Ascending aorta (tissue), 2 donors: ENCODE data around the gene TJP3. TPM values are rescaled to one million over a fixed set of nuclear protein-coding genes. Genes with fewer than 3 reads are reported as not detected.

Experiments used
- DNase-seq, 2 donors: peaks; one replicate each; pipeline ENCODE4 v3.0.0-alpha.2; 2019; ENCODE audit warnings: low spot score in 2 of 2
- H3K27ac ChIP-seq, 2 donors: fragments of 200-600 bp; sonication (generic); one replicate each; pipeline ENCODE4 v1.5.1; 2016 to 2017; ENCODE audit warnings: mild to moderate bottlenecking in 1 of 2
- H3K27me3 ChIP-seq: fragments of 200-600 bp; sonication (generic); one replicate; pipeline ENCODE4 v1.5.1; 2017
- H3K36me3 ChIP-seq, 2 donors: fragments of 200-600 bp; sonication (generic); one replicate each; pipeline ENCODE4 v1.5.1; 2016
- H3K4me1 ChIP-seq, 2 donors: fragments of 200-600 bp; sonication (generic); one replicate each; pipeline ENCODE4 v1.5.1; 2016 to 2017; ENCODE audit warnings: mild to moderate bottlenecking in 1 of 2
- H3K4me3 ChIP-seq, 2 donors: fragments of 200-600 bp; sonication (generic); one replicate each; pipeline ENCODE4 v1.5.1; 2016 to 2017; ENCODE audit warnings: mild to moderate bottlenecking in 1 of 2
- H3K9me3 ChIP-seq, 2 donors: fragments of 200-600 bp; sonication (generic); one replicate each; pipeline ENCODE4 v1.5.1; 2016
- intact Hi-C: fragments of 100-400 bp; cut with DNase I; formaldehyde crosslinking; loops from one replicate; pipeline ENCODE4 v1.15.1; 2023
- total RNA-seq: library from RNA; depleted of rRNA; stranded (reverse); fragments of >200 nt; gene quantifications from one replicate; pipeline ENCODE4 v1.1.0, GENCODE V29; 2016
- TF ChIP-seq, protein P1 (sequence below), 3 experiments: fragments of 200-600 bp in 2 of 3; fragments of 450-650 bp in 1 of 3; sonication (generic) in 2 of 3; IDR thresholded peaks; one replicate each; pipeline ENCODE4 v1.5.1; 2016 to 2019; ENCODE audit warnings: antibody characterized with exemption in 3 of 3, mild to moderate bottlenecking in 1 of 3, moderate library complexity in 1 of 3

The TJP3 gene
- total RNA-seq, 1 donor from 2014 or later: 12.6 TPM

DNA sequence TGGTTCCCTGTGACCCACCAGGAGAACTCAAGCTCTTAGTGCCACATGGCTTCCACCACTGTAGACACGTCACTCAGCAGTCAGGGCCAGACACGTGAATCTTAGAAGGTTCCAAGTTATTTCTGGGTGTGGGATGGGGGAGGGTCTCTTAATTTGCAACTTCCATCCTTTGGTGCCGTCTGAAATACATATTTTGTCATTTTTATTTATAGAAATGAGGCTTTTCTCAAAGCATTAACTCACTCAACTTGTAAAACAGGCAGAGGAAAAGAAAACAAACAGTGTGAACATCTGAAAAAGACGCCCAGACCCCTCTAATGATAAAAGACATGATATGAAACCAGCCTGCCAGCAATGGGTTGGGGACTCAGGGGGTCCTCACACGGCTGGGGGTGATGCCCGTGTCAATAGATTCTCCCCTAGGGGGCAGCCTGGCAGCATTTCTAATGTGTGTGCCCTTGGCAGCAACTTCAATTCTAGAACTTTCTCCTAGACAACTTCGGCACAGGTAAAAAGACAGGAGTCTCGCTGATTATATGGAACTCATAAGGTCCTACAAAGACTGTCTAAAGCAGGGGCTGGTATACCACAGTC is 23.3 kb upstream of the TJP3 start:
- no peak overlapping the region for H3K4me3 ChIP-seq
- H3K36me3 ChIP-seq: peaks cover 0 to 8% of the 10 kb centered on the region in 2 donors
- TF ChIP-seq, protein P1, sequence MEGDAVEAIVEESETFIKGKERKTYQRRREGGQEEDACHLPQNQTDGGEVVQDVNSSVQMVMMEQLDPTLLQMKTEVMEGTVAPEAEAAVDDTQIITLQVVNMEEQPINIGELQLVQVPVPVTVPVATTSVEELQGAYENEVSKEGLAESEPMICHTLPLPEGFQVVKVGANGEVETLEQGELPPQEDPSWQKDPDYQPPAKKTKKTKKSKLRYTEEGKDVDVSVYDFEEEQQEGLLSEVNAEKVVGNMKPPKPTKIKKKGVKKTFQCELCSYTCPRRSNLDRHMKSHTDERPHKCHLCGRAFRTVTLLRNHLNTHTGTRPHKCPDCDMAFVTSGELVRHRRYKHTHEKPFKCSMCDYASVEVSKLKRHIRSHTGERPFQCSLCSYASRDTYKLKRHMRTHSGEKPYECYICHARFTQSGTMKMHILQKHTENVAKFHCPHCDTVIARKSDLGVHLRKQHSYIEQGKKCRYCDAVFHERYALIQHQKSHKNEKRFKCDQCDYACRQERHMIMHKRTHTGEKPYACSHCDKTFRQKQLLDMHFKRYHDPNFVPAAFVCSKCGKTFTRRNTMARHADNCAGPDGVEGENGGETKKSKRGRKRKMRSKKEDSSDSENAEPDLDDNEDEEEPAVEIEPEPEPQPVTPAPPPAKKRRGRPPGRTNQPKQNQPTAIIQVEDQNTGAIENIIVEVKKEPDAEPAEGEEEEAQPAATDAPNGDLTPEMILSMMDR (IDR thresholded peaks at IDR 0.05): no peak
- H3K9me3 ChIP-seq: peaks cover 0 to 5% of the 10 kb centered on the region in 2 donors
- no peaks in the 10 kb centered on the region for H3K27me3 ChIP-seq
- peaks cover 0 to 42% of the 10 kb centered on the region in 2 donors for H3K4me1 ChIP-seq
- H3K27ac ChIP-seq: peak overlapping the region; percentile 63 to 66
- intact Hi-C loops: loop anchor here (2.0 kb wide), 1 partner anchor 14 kb away; no protein-coding TSS in a partner anchor
- DNase-seq: no peak

DNA sequence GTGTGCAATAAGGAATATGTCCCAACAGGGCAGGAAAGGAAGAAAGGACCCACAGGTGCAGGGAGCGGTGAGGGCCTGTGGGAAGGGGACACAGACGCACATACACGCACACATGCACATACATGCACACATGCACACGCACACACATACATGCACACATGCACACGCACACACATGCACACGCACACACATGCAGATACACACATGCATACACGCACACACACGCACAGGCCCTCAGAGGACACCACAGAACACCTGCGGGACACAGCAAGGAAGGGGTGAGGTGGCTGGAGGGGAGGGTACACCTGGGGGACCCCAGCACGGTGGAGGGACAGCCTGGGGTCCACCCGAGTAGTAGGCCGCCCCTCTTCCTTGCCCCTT is 20.8 kb upstream of the TJP3 start:
- H3K36me3 ChIP-seq: peaks cover 0 to 8% of the 10 kb centered on the region in 2 donors
- H3K4me1 ChIP-seq: peaks cover 0 to 42% of the 10 kb centered on the region in 2 donors
- TF ChIP-seq, protein P1 (IDR thresholded peaks at IDR 0.05): no peak
- H3K27me3 ChIP-seq: no peaks in the 10 kb centered on the region
- intact Hi-C loops: no loop called here
- peak overlapping the region; percentile 29 to 36 for H3K27ac ChIP-seq
- H3K4me3 ChIP-seq: no peak overlapping the region
- peaks cover 0 to 5% of the 10 kb centered on the region in 2 donors for H3K9me3 ChIP-seq
- no peak for DNase-seq

DNA sequence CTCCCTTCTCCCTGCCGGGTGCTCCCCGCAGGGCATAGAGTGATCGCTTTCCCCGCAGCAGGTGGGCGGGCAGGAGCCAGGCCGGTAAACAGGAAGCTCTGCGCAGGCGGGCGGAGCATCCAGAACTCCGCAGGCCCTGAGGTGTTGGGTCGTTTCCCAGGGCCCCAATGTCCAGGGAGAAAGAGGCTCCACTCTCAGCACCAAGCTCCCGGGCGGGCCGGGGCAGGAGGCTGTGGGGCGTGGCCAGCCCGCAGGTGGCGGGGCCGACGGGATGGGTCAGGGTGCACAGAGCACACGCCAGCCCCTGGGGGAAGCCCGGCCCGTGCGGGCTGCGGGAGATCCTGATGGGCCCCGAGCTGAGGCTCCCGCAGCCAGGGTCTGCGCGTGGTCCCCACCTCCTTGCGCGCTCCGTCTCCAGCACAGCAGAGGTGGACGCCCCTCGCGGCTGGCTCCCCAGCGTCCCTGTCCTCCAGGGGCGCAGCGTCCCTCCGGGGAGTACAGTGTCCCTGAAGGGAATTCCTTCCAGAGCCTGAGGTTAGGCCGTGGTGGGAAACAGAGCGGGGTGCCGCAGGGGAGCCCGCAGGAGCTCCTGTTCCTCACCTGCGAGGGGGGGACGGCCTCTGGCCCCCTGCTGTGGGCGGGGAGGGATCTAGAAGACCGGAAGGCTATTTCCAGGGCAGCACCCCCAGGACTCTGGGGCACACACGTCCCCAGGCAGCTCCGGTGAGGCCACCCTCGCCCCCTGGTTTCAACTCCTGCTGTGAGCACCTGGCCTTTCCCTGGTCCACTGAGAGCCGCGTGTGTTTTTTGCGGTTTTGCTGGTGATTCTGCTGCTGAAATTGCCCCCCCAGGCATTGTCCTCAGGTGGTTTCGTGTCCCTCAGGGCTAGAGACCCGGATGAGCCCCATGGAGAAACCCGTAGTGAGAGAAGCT is 20.1 kb upstream of the TJP3 start:
- peaks cover 0 to 8% of the 10 kb centered on the region in 2 donors for H3K36me3 ChIP-seq
- no peaks in the 10 kb centered on the region for H3K27me3 ChIP-seq
- H3K4me1 ChIP-seq: peaks cover 4 to 40% of the 10 kb centered on the region in 2 donors
- intact Hi-C loops: no loop called here
- peak overlapping the region; percentile 14 to 36 for H3K27ac ChIP-seq
- H3K4me3 ChIP-seq: no peak overlapping the region
- H3K9me3 ChIP-seq: peaks cover 0 to 5% of the 10 kb centered on the region in 2 donors
- DNase-seq: no peak
- TF ChIP-seq, protein P1 (IDR thresholded peaks at IDR 0.05): no peak

GRCh38 chr19:3690551-3691371 is 17.4 kb upstream of the TJP3 start:
- H3K27ac ChIP-seq: no peak overlapping the region
- intact Hi-C loops: no loop called here
- TF ChIP-seq, protein P1 (IDR thresholded peaks at IDR 0.05): no peak

GRCh38 chr19:3691372-3691716 is 16.8 kb upstream of the TJP3 start:
- Histone ChIP-seq H3K9me3 (no peaks in the 10 kb centered on the region), H3K36me3 (peaks cover 4 to 7% of the 10 kb centered on the region in 2 donors), H3K4me1 (peaks cover 12 to 40% of the 10 kb centered on the region in 2 donors), H3K27me3 (no peaks in the 10 kb centered on the region), H3K27ac (no peak overlapping the region), H3K4me3 (no peak overlapping the region)
- TF ChIP-seq, protein P1 (IDR thresholded peaks at IDR 0.05): no peak
- intact Hi-C loops: no loop called here
- DNase-seq: no peak

More at GRCh38 chr19:3690551-3691371, 17.4 kb upstream of the TJP3 start:
- Histone ChIP-seq H3K27me3 (no peaks in the 10 kb centered on the region), H3K4me1 (peaks cover 12 to 40% of the 10 kb centered on the region in 2 donors), H3K36me3 (peaks cover 1 to 7% of the 10 kb centered on the region in 2 donors), H3K4me3 (no peak overlapping the region), H3K9me3 (no peaks in the 10 kb centered on the region)
- no peak for DNase-seq
